ENCODE data around the gene SNX22.

SNX22 gene

DNA sequence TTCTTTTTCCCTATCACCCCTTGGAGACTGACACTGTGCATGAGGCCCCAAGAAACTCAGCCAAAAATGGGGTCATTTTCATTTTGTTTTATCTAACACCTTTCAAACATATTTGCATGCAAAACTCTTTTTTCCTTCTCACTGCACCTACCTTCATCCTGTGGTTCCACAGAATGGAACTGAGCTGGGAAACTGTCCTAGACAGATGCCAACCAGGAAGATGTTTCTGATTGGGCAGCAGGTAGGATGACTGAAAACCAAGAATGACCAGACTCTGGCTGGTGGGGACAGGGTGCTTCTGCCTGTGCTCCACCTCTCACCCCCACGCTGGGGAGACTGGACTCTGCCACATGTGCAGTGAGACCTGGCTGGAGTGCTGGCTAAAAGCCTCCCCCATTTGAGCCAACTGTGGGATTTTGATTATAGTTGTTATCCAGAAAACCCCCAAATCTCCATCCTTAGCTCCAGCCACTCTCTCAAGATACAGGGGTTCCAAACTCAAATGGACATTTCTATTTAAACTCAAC is 6.1 kb downstream of the SNX22 start:
- no peak for DNase-seq

GRCh38 chr15:64158363-64159134 is 7.0 kb downstream of the SNX22 start:
- no peak for DNase-seq

DNA sequence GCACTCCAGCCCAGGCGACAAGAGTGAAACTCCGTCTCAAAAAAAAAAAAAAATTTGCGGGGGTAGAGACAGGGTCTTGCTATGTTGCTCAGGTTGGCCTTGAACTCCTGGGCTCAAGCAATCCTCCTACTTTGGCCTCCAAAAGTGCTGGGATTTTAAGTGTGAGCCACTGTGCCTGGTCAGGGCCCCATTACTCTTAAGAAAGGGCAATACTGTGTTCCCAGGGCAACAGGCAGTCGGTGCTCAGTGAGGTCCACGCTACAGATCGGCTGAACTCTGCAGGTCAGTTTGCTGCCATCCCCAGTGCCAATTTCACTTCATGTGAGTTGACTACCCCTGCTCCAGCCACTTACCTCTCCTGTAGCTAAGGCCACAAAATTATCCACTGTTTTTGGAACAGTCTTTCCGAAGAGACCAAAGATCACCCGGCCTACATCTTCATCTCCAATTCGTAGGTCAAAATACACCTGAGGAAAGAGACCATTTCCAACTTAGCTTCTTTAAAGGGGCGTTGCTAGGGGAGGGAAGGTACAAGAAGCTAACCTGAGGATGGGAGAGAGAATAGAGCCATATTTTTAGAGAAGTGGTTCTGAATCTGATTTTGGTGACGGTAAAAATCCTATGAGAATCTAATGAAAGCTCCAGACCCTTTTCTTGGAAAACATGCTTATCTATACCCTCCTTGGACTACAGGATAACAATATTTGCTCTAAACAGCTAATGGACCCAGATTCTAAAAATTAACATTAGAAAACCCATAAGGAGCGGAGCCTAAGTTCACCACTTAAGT is 10.4 kb downstream of the SNX22 start:
- no peak for DNase-seq

DNA sequence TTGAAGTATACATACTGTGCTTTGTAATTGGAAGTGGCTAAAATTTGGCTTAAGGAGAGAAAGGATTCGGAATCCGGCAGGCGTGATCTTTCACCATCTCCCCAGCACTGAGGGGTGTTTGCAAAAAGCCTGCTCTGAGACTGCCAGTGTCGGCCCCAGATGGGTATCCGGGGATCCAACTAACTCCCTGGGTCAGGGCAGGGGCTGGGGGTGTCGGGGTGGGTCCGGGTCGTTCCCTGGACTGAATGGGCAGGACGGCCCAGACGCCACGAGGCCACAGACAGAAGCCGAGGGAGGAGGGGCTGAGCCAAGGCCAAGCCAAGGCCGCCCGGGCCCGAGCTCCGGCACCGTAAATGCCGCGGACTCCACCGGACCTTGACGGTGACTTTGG is 10.9 kb downstream of the SNX22 start:
- DNase-seq: no peak

DNA sequence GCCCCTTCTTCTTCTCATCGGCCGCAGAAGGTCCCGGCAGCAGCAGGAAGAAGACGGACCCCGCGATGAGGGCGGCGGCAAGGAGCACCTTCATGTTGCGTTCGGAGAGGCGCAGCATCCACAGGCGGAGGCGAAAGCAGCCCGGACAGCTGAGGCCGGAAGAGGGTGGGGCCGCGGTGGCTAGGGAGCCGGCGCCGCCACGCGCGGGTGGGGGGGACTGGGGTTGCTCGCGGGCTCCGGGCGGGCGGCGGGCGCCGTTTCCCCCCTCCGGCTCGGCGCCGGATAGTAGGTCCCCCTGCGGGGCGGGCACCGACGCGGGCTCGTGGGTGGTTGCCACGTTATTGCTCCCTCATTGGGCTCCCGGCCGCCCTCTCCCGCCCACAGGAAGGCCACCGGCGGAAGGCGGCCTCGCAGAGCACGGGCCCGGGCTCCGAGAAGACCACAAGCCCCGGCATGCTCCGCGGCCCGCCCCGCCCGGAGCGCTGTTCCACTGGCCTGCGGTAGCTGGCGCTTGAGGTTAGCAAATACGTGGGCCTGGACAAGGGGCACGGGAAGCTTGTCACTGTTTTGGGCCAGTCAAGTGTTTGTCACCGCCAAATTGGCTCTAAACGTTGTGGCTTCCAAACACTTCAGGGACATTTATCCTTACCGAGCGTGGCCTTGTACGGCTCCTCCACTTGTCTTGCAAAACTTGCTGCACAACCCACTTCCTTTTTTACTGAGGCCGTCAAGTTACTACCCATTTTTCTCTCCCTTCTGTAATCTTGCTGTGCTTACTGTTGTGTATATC is 11.5 kb downstream of the SNX22 start, which contains the start of gene PPIB:
Gene PPIB, minus strand, starts transcription at position 154 of the 790 bp plus-strand sequence. Its CDS starts 36 bp downstream, at position 118.
- DNase-seq: peak; percentile 99

DNA sequence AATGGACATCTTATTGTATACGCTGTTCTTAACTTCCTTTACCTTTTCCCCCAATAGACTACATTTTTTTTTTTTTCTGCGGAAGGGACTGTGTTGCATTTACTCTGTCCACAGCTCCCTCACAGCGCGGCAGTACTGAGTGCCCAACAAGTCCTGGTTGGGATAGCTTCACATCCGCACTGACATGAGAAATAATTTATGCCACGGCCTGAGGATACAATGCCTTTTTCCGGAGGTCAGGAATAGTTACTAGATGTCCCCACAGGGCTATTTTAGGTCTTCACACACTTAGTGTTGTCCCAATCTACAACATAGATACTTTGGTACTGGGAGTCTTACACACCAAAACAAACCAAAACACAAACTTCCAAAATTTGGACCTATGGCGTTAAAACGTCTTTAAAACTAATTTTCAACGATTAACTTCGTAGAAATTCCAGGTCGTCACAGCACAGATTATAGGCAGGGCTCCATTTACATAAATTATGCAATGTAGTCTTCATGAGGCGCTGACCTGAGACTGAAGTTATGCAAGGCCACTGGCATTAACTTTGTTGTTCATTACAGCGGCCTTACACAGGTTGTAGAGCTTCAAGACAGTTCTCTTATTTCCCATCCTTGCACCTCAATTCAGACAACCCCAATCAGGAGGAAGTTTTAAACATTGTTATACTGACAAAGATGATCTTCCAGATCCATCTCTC is 12.3 kb downstream of the SNX22 start:
- DNase-seq: peak; percentile 62

DNA sequence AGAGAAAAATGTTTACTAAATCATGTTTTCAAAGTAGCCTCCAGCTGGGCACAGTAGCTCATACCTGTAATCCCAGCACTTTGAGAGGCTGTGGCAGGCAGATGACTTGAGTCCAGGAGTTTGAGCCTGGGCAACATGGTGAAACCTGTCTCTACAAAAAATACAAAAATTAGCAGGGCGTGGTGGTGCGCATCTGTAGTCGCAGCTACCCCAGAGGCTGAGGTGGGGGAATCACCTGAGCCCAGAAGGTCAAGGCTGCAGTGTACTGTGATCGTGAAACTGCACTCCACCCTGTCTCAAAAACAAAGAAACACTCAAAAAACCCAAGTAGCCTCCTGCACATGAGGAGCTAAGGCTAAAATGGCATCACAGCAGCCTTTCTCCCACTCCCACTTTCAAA is 12.9 kb downstream of the SNX22 start:
- DNase-seq: no peak

GRCh38 chr15:64166102-64166890 is 14.8 kb downstream of the SNX22 start:
- no peak for DNase-seq

DNA sequence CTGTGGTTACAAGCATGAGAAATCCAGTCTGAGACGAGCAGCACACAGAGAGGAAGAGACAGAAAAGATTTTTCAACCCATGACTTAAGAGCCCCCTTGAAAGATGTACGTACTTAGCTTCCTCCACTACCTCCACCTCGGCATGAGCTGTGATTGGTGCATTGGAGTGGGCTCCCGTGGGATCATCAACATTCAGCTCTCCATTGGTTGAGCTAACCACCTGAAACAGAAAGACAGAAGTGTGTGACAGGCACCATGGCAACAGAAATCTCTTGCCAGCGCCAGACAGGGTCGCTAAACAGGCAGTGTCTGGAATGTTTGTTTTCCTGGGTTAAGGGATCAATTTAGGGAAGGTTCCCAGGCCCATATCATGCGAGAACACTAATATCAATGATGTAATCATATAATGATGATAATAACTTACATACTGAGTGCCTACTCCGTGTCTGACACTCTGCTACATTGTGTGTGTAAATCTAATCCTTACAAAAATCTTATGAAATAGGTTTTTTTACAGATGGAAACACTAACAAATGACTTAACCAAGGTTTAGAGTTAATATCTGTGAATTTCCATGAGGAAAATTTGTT is 28.8 kb downstream of the SNX22 start:
- DNase-seq: no peak

- DNase-seq: peak; percentile 68
Measured at GRCh38 chr15:64182859-64183370, 31.4 kb downstream of the SNX22 start.

GRCh38 chr15:64185146-64185911 is 33.8 kb downstream of the SNX22 start:
- no peak for DNase-seq

DNA sequence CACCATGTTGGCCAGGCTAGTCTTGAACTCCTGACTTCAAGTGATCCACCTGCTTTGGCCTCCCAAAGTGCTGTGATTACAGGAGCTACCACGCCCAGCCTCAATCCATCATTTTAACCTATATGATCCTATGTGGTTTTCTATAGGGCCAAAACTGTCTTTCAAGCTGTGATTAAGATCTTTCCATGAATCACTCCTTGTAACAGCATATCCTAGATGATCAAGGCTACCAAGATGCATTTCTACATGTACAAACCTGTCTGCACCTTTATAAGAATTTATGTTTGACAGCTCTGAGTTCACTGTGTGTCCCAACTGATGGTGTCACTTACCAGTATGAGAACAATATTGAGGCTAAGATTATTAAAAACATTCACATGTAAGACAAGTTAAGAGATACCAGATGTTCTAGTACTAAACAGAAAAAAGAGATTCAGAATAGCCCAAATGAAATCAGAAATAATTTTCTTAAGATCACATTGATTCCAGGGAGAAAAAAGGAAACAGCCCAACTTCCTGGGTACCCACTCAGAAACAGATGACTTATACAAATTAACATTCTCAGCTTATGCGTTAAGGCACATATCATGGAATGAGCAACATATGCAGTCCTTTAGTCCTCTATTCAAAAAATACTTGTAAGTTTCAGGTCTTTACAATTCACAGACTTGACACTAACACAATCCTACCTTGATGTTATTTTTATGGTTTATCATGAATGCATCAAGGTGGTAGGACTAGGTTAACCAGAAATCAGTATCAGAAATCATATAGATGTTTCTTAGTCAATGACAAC is 36.1 kb downstream of the SNX22 start:
- DNase-seq: no peak

DNA sequence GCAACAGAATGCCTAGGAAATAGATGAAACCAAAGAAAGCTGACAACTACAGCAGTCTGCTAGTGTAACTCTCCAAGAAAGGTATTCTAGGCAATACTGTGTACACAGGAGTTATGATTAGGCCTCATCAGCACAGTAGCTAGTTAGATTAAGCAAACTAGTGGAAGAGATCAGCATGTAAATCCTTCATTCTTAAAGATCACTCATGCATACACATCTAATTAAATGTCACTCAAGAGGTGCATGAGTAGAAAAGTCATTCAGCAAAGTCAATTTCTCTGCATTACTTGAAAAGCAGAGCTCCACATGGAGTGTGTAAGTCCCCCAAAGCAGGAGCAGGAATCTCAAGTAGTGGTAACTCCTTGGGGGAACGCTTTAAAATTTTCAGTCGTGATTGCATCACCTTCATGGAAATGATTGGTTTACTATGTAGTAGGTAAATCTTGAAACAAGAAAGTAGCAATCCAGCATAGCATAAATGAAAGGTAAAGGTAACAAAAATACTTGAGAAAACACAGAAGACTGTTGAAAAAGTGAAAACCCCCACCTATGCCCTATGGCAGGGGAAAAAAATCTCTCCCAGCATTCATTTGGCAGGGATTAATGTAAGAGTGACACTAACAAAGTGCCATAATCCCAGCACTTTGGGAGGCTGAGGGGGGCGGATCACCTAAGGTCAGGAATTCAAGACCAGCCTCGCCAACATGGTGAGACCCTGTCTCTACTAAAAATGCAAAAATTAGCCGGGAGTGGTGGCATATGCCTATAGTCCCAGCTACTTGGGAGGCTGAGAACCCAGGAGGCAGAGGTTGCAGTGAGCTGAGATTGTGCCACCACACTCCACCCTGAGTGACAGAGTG is 40.7 kb downstream of the SNX22 start:
- no peak for DNase-seq

DNA sequence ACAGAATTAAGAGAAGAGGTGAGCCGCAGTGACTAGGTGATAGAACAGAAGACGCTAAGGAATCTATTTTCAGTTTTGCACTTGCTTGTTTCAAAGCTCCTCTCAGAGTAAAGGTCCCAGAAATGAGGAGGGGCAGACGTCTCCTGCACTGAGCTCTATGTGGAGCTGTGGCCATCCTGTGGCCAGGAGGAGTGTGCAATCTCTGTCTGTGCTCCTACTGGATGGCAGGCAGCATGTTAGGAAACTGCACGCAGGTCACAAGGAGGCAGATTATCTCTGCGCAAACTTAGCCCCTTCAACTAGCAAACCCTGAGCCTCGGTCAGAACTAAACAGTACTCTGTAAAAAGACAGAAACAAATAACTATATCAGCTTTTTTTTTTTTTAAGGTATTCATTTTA is 42.4 kb downstream of the SNX22 start:
- no peak for DNase-seq

DNA sequence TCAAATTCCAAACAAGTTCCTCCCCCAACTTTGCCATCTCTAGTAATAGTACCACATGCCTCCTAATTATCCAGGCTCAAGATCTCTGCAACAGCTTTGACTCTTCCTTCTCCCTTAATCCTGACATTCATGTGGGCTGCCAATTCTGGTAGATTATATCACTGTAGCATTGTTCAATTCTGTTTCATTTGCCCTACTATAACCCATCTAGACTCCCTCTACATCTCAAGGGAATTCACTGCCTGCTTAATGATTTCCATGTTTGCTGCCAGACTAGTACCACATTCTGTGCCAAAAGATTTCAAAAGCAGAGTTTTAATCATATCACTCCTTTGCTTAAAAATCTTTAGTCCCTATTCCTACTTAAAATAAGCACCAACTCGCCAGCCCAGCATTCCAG is 45.9 kb downstream of the SNX22 start:
- no peak for DNase-seq

DNA sequence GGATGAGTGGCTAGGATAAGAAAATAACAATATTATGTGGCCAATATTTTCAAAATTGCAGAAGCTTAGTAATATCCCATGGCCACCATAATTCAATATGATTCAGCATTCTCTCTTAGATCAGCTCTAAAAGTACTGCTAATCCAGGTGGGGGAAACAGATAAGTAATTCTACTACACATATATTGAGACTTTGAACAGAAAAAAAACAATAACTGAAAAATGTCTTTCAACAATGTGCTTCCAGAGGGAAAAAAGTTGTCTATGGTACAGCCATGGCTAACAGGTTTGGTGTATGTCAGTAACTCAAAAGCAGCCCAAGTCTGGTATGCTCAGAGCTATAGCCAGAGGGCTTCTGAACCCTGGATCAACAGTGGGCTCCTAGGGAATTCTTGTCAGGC is 53.7 kb downstream of the SNX22 start:
- DNase-seq: no peak

Measured in inflammatory macrophage treated with lipopolysaccharide for 4 hours (primary cell).